ENCODE results near the gene IGSF10.

- no peak for TF ChIP-seq CTCF (IDR thresholded peaks at IDR 0.05)
- no peak for TF ChIP-seq POLR2A (IDR thresholded peaks at IDR 0.05)
Observed at GRCh38 chr3:151462991-151463390, 2.1 kb upstream of the IGSF10 start.
